OCI-LY3 (cell line): ENCODE results near the gene PRICKLE1.

Experiments used
- EZH2phosphoT487 ChIP-seq: fragments of 200-600 bp; shearing (Covaris generic); IDR thresholded peaks from 2 replicates; pipeline ENCODE4 v1.6.1; 2018; ENCODE audit warnings: antibody characterized with exemption, mixed run types, low read depth
- TF ChIP-seq, protein P1 (sequence below): fragments of 200-600, 300-600 bp; sonication (generic); IDR thresholded peaks from 2 replicates; pipeline ENCODE4 v1.5.1; 2014; ENCODE audit warnings: antibody characterized with exemption, low read length, low read depth

DNA sequence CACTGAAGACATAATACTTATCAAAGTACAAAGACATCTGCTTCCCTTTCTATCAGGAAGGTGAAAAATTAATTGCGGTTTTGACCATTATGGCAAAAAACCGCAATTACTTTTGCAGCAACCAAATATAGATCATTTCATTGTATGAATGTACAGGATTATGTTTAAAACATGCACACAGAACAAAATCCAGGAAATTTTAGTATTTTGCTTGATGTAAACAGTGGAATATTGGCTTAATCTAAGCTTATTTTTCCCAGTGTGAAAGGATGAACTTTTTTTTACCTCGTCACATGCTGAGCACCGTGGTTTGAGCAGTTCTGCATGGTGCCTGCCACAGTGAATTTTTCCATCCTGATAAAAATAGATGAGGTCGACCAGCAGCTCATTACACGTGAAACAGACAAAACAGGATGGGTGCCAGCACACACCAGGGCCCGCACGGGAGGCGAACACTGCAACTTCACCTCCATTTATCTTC, 121.2 kb downstream of the PRICKLE1 start:
- TF ChIP-seq, protein P1, sequence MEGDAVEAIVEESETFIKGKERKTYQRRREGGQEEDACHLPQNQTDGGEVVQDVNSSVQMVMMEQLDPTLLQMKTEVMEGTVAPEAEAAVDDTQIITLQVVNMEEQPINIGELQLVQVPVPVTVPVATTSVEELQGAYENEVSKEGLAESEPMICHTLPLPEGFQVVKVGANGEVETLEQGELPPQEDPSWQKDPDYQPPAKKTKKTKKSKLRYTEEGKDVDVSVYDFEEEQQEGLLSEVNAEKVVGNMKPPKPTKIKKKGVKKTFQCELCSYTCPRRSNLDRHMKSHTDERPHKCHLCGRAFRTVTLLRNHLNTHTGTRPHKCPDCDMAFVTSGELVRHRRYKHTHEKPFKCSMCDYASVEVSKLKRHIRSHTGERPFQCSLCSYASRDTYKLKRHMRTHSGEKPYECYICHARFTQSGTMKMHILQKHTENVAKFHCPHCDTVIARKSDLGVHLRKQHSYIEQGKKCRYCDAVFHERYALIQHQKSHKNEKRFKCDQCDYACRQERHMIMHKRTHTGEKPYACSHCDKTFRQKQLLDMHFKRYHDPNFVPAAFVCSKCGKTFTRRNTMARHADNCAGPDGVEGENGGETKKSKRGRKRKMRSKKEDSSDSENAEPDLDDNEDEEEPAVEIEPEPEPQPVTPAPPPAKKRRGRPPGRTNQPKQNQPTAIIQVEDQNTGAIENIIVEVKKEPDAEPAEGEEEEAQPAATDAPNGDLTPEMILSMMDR: no peak
- TF ChIP-seq EZH2phosphoT487: no peak
